ENCODE measurements around the gene HOXB8. TPM values are rescaled to one million over a fixed set of nuclear protein-coding genes. Genes with fewer than 3 reads are reported as not detected.

HOXB8 gene
- total RNA-seq, 1 donor from 2014 or later = 11.8 TPM

DNA sequence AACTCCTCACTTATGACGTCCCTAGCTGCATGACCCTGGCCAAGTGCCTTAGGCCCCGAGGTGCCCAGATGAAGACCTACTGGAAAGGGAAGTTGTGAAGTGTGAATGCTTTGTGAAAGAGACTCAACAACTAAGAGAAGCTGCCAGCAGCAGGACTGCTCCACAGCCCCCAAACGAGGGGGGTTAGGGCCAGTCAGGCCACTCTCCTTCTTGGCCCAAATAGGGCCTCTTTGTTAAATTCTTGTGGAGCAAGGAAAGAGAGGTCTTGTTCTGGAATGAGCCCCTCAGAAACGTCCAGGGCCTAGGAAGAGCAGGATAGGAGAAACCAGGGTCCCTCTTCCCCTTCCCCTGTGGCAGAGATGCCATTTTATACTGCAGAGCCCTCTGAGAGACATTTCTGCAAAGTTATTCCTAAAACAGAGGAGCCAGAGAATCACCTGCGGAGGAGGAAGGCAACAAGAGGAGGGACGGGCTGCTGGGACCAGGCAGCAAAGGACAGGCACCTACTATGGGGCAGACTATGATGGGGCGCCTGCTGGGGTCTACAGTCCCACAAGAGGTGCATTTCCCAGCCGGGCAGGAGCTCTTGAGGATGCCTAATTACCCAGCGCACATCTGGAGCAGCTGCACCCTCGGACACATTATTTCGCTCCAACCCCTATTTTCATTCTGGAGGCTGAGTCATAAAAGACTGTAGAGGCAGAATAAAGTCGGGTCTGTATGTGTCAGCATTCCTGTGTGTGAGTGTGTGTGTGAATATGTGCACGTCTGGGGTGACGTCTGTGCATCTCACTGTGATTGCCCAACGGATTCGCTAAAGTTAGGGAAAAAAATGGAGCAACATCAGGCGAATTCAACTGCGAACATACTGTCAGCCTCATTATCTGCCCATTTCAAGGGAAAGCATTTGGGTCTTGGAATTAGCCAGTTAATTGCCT is 22.5 kb upstream of the HOXB8 start:
- peak; percentile 60 for DNase-seq (ENCODE audit: low read depth)

DNA sequence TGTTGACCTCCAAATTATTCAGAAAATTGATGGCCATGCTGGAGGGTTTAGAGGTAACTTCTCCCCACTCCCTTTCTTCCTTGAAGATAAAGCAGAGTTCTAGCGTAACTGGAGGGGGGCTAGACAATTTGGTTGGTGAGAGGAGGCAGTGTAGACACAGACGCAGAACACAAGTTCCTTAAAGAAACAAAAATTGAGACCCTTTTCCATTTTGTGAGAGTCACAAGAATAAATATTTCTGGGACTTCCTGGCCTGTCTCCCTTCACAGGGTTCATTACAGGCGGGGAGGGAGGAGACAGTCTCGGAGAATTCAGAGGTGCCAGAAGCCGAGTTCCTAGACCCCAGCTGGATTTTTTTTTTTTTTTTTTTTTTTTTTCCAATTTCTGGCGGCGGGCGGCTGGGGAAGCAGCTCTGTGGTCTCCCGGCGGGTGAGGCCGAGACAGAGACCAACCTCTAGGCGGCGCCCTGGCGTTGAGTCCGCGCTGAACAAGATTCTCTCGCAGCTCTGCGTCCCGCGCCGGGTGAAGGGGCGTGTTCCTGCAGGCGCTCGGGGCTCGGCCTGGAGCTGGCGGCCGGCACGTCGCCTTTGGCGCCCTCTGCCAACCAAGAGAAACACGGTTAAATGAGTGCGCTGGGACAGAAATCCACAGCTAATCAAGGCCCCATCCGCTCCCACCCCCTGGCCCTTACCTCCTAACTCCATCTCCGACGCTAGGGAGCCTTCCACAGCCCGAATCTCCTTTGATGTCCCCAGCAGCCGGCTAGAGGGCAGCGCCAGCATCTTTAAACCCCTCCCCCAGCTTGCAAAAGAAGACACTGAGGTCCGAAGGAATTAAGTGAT is 21.3 kb upstream of the HOXB8 start:
- DNase-seq (ENCODE audit: low read depth) = peak; percentile 80

DNA sequence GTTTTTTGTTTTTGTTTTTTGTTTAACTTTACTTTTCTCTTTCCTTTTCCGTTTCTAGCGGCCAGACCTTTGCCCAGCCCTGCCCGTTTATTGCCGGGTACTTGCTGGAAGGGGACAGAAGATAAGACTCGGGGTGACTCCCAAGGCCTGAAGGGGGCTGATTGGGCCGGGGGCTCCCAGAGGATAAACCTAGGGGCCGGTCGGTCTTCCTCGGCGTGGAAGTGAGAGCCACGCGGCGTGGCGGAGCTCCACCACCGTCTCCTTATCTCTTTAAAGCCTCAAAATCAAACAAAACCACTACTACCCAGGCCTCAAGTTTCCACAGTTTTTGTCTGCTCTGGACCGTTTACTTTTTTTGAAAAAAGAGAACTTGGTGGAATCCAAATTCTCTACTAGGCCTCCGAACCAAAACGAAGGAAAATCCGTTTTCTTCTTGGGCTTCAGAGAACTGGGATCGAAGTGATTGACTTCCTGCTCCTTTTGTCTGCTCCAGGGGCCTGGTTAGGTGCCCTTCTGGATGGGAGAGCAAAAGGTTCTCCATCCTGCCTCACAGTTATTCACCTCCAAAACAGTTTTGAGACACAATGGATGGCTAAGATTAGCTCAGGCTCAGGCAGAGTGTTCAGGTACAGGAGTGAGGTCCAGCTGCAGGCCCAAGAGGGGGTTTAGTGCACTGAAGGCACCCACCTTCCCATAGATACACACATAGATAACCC is 19.6 kb upstream of the HOXB8 start:
- no peak for DNase-seq (ENCODE audit: low read depth)

DNA sequence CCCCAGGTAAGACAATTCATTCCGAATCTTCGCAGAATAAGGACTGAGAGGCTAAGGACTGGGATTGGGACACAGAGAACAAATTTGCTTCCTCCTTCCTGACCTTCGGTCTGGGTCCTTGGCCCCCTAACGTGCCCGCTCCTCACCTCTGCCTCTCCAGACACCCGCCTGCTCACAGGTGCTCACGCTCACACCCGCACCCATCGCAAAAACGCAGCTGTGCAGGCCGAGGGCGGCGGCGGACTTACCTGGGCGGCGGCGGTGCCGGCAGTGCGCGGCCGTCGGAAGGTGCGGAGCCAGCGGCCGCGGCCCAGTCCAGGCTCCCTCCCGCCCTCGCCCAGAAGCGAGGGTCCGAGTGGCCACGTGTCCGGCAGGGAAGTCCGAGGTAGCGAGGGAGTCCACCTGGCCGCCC is 18.2 kb upstream of the HOXB8 start:
- DNase-seq (ENCODE audit: low read depth) = no peak

DNA sequence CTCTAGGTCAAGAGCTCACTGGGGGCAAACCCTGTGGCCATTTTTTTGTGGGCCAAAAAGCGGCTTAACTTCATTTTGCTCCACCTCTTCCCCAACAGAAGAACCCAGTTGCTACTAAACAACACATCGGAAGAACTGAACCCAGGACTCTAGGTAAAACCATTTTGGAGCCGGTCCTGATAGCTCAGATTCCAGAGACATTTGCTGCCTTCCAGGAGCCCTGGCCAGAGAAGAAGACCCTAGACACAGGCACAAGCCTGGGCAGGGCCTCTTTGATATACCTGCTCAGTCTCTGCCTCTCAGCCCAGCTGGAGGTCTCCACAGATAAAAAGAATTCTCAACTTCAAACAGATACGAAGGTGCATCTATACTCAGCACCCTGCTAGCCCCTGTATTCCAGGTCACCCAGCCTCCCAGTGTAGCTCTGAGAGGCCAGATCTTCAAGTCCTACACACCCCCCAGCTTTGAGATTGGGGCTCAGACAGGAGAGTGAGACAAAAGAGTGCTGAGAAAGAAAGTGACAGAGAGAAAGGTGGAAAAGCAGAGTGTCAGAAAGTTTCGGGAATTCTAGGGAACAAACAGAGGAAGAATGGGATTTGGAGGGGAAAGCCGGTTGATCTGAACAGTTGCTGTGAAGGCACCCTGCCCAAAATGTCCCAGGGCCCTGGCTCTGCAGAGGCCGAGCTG is 17.6 kb upstream of the HOXB8 start:
- DNase-seq (ENCODE audit: low read depth) = no peak

GRCh38 chr17:48631693-48632578 is 16.8 kb upstream of the HOXB8 start:
- no peak for DNase-seq (ENCODE audit: low read depth)

GRCh38 chr17:48630925-48631692 is 16.0 kb upstream of the HOXB8 start:
- DNase-seq (ENCODE audit: low read depth) = no peak

DNA sequence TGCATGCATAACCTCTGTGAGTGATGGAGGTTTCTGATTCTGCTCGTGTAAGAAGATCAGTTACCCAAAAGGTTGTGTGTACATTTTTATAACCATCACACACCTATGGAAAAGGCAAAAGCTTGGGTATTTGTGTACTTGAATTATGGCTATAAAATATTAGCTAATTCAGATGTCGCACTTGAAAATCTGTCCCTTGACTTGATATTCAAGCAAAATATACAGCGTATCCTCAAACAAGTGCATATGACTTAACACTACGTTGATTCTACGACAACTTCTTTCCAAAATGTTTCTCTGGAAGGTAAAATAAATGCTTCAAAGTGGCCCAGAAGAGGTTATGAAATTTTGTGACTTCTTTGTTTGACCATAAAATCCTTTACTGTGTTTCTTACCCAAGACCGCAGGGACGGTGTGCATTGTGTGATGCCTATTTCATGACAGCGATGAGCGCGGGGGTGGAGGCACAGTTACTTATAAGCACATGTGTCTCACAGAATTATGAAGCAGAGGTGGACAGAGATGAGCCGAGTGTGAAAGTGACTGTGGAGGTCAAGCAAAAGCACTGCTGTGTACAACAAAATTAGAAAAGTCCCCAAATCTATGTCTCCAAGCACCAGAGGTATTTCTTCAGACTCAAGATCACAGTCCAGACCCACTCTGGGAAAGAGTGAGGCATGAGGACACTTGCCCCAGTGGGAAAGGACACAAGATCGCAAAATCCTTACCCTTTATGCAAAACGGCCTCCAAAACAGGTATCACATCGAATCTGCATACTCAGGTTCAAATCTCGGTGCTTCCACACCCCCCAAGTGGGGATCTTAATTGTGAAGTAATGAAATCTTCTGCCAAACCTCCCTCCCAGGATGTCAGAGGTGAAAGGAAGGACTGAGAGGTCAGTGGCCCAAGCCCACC is 15.2 kb upstream of the HOXB8 start:
- DNase-seq (ENCODE audit: low read depth) = no peak

DNA sequence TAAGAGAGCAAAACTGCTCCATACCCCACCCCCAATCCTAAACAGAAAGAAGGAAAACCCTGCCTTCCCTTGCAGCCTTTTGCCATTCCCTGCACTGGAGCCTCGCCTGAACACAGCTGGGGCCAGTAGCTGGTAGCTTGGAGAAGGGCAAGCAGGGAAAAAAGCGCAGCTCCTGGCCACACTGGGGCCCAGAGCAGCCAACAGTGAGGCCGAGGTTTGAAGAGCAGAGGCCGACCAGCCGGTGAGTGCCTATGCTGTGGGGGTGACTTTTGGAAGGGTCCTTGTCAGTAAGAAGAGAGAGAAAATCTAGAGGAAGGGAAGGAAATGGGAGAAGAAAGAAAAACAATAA is 14.3 kb upstream of the HOXB8 start:
- no peak for DNase-seq (ENCODE audit: low read depth)

GRCh38 chr17:48628649-48629410 is 13.7 kb upstream of the HOXB8 start:
- DNase-seq (ENCODE audit: low read depth) = no peak

DNA sequence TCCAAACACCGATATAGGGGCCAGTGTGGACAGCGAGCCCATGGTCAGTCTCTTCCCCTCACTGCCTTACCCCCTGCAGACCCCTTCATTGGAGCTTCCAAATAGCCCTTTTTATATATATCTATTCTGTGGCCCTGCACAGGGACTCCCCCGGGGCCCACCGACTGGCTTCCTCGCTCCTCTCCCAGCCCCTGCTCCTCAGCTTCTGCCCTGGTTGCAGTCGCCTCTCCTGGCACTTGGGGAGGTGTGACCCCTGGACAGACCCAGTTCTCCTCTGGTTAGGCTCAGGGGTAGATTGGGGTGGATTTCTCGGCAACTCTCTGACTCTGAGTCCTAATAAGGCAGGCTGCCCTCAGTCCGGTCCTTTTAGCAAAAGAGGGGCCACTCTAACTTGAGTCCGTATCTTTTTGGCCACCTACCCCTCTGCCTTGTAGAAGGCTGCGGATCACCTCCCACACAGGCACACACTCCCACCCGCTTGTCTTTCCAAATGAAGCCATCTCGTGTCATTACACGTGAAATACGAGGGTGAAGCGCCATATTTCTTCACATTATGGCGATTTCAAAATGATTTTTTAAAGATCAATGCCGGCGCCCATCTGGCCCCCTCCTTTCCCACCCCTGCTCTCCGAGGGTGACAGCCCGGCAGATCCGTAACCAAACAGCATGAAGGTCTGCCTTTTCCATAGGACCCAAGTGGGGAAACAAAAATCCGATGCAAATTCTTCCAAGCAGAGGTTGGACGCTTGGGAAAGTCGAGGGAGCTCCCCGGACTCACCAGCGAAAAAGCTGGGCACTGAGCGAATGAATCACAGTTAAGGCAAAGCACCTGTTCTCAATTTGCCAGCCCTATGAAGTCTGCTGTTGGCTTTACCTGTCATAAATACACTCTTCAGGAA is 12.8 kb upstream of the HOXB8 start:
- DNase-seq (ENCODE audit: low read depth) = no peak

GRCh38 chr17:48627118-48627597 is 12.1 kb upstream of the HOXB8 start:
- DNase-seq (ENCODE audit: low read depth) = no peak

- DNase-seq (ENCODE audit: low read depth) = peak; percentile 67
Measured at GRCh38 chr17:48626245-48627117, 11.4 kb upstream of the HOXB8 start, which contains the start of gene HOXB9. Gene HOXB9, minus strand, starts transcription at chr17:48626358. Its CDS starts 89 bp downstream, at chr17:48626269.

DNA sequence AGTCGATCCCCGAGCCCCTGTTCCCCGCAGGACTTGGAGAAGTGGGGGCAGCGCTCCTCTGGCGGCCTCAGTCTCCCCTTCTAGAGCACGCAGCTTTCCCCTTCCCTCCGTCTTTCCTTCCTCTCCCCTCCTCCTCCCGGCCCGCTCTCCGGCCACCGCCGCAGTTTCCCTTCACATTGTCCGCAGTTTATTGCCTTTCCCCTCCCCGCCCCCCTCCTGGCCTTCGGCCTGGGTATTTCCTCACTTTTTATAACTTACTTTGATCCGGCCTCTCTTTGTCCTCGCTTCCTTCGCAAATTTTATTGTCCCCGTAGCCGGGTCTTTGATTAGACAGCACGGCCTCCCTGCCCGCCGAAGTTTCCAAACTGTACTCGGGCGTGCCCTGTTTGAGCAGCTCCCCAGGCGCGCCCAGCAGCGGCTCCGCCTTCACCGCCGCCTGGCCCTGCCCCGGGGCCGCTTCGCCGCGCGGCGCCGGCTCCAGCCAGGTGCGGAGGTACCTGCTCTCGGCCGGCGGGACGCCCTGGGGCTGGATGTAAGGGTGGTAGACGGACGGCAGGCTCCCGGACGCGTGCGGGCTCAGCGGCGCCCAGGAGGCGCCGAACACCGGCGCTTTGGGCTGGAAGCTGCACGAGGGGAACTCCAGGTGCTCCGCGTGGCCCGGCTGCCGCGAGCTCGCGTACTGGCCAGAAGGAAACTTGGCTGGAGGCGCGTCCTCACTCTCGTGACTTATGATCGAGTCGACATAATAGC is 10.6 kb upstream of the HOXB8 start:
- peak; percentile 50 for DNase-seq (ENCODE audit: low read depth)
